ENCODE measurements around the gene IL17C.

Gene IL17C

DNA sequence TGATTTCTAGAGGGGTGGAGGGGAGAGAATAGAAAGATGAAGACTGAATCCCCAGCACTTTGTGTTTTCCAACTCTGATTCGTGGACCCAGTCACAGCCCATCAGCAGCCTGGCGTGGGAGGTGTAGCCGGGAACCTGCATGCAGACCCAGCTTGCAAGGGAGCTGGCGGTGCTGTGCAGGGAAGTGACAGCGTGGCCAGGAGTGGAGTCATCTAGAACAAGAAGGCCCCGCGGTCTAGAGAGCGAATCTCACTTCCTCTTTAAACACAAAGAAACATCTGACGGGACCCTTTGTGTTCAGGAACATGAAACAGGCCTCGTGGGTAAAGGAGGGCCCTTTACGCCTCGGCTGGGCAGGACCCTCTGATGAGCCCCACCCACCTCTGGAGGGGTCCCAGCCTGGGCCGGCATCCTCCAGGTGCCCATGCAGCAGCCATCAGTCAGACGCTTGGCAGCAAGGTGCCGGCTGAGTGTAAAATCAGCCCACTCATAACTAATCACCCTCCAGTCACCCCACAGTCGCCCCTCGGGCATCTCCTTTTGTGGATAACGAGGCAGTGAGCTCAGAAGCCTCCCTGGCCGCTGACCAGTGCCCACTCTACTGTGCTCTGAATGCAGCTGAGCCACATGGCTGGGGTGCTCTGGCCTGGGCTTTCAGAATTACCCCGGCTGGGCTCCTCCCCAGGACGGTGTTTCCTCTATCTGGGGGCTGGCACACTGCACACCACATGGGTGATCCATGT lies 43.5 kb downstream of the IL17C start:
- in situ Hi-C loops (cut with HindIII; ENCODE audit: low sequenced_read_pairs), result no loop called here

DNA sequence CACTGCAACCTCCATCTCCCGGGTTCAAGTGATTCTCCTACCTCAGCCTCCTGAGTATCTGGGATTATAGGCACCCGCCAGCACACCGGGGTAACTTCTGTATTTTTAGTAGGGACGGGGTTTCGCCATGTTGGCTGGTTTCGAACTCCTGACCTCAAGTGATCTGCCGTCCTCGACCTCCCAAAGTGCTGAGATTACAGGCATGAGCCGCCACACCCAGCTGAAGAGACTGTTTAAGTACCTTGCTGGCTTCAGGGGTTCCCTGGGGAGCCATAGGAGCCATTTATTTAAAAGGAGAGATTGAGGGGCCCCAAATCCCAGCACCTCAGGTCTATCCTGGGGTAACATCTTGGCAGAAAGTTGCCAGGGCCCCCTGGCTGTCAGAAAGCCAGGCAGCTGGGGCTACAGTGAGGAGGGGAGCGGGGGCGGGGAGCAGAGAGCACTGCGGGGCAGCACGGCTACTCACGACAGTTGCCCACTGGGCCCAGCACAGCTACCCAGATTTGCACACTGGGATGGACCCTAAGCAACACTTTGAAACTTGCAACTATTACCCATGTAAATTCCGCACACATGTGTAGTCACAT lies 46.3 kb downstream of the IL17C start:
- in situ Hi-C loops (cut with HindIII; ENCODE audit: low sequenced_read_pairs), result no loop called here

DNA sequence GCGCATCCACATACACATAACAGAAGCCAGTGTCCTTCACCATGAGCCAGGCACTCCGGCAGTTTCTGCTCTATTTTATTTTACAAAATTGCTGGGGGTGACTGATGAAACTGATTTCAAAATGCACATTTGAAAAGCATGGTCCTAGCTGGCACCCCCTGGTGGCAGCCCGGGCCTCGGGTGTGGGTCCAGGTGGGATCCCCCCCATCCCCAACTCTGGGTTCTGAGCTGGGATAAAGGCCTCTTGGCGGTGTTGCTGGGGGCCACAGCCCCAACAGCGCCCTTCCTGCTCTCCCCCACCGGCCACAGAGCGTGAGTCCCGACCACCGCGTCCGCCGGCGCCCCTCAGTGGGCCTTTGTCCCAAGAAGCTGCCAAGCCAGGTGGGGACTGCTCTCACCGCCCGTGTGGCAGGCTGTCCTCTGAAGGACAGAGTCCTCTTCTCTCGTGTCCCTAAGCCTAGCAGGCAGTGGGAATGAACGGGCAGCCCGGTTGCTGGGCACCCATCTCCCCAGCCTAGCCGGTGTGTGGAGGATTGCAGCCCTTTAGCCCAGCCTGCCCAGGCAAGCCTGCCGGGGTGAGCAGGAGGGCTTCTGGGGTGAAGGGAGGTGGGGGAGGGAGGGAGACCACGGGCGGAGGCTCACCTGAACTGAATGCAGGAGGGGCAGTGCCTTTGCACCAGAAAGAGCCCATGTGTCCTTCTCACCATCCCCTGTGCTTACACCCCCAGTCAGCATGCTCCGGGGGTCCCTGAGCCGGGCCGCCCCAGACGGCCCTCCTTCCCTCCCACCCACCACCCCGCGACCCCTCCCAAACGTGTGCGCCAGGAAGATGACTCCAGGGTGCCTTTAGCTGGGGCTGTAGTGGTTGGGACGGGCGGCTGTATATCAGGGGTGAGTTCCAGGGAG lies 47.0 kb downstream of the IL17C start:
- in situ Hi-C loops (cut with HindIII; ENCODE audit: low sequenced_read_pairs), result no loop called here

DNA sequence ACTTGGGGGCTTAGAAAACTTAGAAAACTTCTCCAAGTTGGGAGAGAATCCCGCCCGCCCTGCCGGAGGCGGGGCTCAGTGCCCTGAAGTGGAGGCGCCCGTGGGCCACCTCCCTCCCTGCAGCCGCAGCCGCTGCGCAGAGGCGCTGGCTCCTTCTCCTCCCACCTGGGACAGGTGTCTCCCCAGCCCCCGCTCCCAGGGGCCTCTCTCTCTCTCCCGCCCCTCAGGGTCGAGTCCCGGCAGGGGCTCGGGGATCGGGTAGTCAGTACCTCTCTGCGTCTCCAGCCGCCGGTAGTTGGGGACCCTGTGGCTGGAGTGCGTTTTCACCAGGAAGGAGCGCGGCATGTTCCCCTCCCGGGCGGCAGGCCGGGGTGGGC lies 47.7 kb downstream of the IL17C start:
- in situ Hi-C loops (cut with HindIII; ENCODE audit: low sequenced_read_pairs), result no loop called here

- in situ Hi-C loops (cut with HindIII; ENCODE audit: low sequenced_read_pairs), result no loop called here
Observed at GRCh38 chr16:88686439-88687253, 48.3 kb downstream of the IL17C start, which contains the start of gene SNAI3. TSS of gene SNAI3 (minus strand) at chr16:88686507. CDS start at chr16:88686406, 101 bp downstream.

GRCh38 chr16:88687254-88687576 lies 48.8 kb downstream of the IL17C start:
- in situ Hi-C loops (cut with HindIII; ENCODE audit: low sequenced_read_pairs), result no loop called here

- in situ Hi-C loops (cut with HindIII; ENCODE audit: low sequenced_read_pairs), result no loop called here
Observed at GRCh38 chr16:88687676-88688012, 49.3 kb downstream of the IL17C start.

DNA sequence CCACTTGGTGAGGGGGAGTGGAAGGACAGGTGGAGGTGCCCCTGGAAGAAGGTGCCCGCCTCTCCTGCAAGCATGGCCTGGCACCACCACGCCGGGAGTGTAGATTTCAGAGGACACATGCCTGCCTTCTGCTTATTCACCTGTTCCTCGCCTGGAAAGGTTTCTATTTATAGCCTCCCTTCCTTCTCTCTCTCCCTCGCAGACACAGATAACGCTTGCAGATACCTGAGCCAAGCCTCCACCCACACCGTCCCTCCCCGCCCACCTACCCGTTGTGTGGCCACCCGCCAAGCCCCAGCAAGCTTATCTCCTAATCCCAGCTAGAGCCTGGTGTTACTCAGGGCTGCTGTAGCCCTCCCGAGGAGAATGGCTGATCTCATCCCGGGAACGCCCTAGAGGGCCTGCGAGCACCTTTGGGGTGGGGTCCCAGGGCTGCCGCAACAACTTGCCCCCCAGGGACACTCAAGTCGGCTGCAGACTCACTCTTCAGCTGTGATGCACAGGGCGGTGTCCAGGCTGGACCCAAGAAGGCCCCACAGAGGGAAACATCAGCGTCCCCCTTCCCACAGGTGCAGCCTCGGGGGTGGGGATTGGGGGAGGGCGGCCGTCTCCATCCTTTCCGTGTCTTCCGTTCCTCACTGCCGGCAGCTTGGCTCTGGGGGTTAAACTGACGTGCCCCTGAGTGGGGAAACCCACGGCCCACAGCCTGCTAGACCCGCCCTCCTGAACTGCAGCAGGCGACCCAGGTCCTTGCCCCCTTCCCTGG lies 49.8 kb downstream of the IL17C start:
- in situ Hi-C loops (cut with HindIII; ENCODE audit: low sequenced_read_pairs), result no loop called here
